ENCODE results near the gene PPP6R3.

GRCh38 chr11:68583041-68583446, 122.5 kb downstream of the PPP6R3 start:
- no peak for TF ChIP-seq EZH2phosphoT487 (IDR thresholded peaks at IDR 0.05; ENCODE audit: borderline replicate concordance)
- TF ChIP-seq CTCF (conservative IDR thresholded peaks at IDR 0.05; ENCODE audit: low read length) = no peak

All from Loucy (cell line).